ENCODE measurements around the gene ZNF521. TPM values are rescaled to one million over a fixed set of nuclear protein-coding genes. Genes with fewer than 3 reads are reported as not detected.

Gene ZNF521
- total RNA-seq, 2 donors from 2014 or later = 21.4 to 26.9 TPM

GRCh38 chr18:25300492-25300891 lies 51.5 kb downstream of the ZNF521 start:
- no peaks in the 10 kb centered on the region for H3K9me3 ChIP-seq (ENCODE audit: control insufficient read depth, low read length)
- no peaks in the 10 kb centered on the region for H3K27me3 ChIP-seq (ENCODE audit: control insufficient read depth, insufficient read depth, low read length, poor library complexity, severe bottlenecking)
- no peaks in the 10 kb centered on the region for H3K36me3 ChIP-seq (ENCODE audit: control insufficient read depth, insufficient read depth, low read length)
- H3K4me3 Mint-ChIP-seq = no peak overlapping the region
- H3K4me1 ChIP-seq (ENCODE audit: control insufficient read depth, insufficient read depth, low read length) = no peaks in the 10 kb centered on the region
- H3K27ac Mint-ChIP-seq = no peak overlapping the region
- H3K27me3 Mint-ChIP-seq (ENCODE audit: insufficient read depth) = no peaks in the 10 kb centered on the region
- H3K36me3 Mint-ChIP-seq (ENCODE audit: low read depth) = no peaks in the 10 kb centered on the region
- no peak overlapping the region for H3K27ac ChIP-seq (ENCODE audit: low read depth, low read length)
- no peak for TF ChIP-seq CTCF (conservative IDR thresholded peaks at IDR 0.05)
- no peak overlapping the region for H3K9ac ChIP-seq (ENCODE audit: extremely low read depth, low read length, poor library complexity, severe bottlenecking)
- no peaks in the 10 kb centered on the region for H3K4me1 Mint-ChIP-seq
- no peak overlapping the region for H3K4me3 ChIP-seq (ENCODE audit: low read length)
- no peaks in the 10 kb centered on the region for H3K9me3 Mint-ChIP-seq
- DNase-seq = no peak
- 80 to 100% methylated on average over 1 of the region's 2 CpGs for WGBS, 2 experiments (ENCODE audit: insufficient coverage in 1 of 2, insufficient read length in 1 of 2)

- H3K4me1 Mint-ChIP-seq = no peaks in the 10 kb centered on the region
- Histone ChIP-seq H3K4me1 (ENCODE audit: control insufficient read depth, insufficient read depth, low read length) (no peaks in the 10 kb centered on the region), H3K9me3 (ENCODE audit: control insufficient read depth, low read length) (no peaks in the 10 kb centered on the region), H3K4me3 (ENCODE audit: low read length) (no peak overlapping the region), H3K9ac (ENCODE audit: extremely low read depth, low read length, poor library complexity, severe bottlenecking) (no peak overlapping the region), H3K27ac (ENCODE audit: low read depth, low read length) (no peak overlapping the region), H3K36me3 (ENCODE audit: control insufficient read depth, insufficient read depth, low read length) (no peaks in the 10 kb centered on the region), H3K27me3 (ENCODE audit: control insufficient read depth, insufficient read depth, low read length, poor library complexity, severe bottlenecking) (no peaks in the 10 kb centered on the region)
- no peak for TF ChIP-seq CTCF (conservative IDR thresholded peaks at IDR 0.05)
- H3K4me3 Mint-ChIP-seq = no peak overlapping the region
- H3K36me3 Mint-ChIP-seq (ENCODE audit: low read depth) = no peaks in the 10 kb centered on the region
- WGBS, 2 experiments (ENCODE audit: insufficient coverage in 1 of 2, insufficient read length in 1 of 2) = 96 to 100% methylated on average over 4 to 8 of the region's 8 CpGs
- no peak overlapping the region for H3K27ac Mint-ChIP-seq
- H3K27me3 Mint-ChIP-seq (ENCODE audit: insufficient read depth) = no peaks in the 10 kb centered on the region
- DNase-seq = no peak
- H3K9me3 Mint-ChIP-seq = no peaks in the 10 kb centered on the region
These were observed 52.3 kb downstream of the ZNF521 start for GRCh38 chr18:25299426-25300300.

GRCh38 chr18:25298853-25299274 lies 53.1 kb downstream of the ZNF521 start:
- no peak for TF ChIP-seq CTCF (conservative IDR thresholded peaks at IDR 0.05)
- DNase-seq = no peak
- Histone ChIP-seq H3K27me3 (ENCODE audit: control insufficient read depth, insufficient read depth, low read length, poor library complexity, severe bottlenecking) (no peaks in the 10 kb centered on the region), H3K9me3 (ENCODE audit: control insufficient read depth, low read length) (no peaks in the 10 kb centered on the region), H3K4me1 (ENCODE audit: control insufficient read depth, insufficient read depth, low read length) (no peaks in the 10 kb centered on the region), H3K36me3 (ENCODE audit: control insufficient read depth, insufficient read depth, low read length) (no peaks in the 10 kb centered on the region), H3K9ac (ENCODE audit: extremely low read depth, low read length, poor library complexity, severe bottlenecking) (no peak overlapping the region), H3K27ac (ENCODE audit: low read depth, low read length) (no peak overlapping the region), H3K4me3 (ENCODE audit: low read length) (no peak overlapping the region)
- H3K9me3 Mint-ChIP-seq = no peaks in the 10 kb centered on the region
- H3K4me3 Mint-ChIP-seq = no peak overlapping the region
- H3K4me1 Mint-ChIP-seq = no peaks in the 10 kb centered on the region
- WGBS, 2 experiments (ENCODE audit: insufficient coverage in 1 of 2, insufficient read length in 1 of 2) = 85% methylated on average over 4 of the region's 4 CpGs
- no peak overlapping the region for H3K27ac Mint-ChIP-seq
- no peaks in the 10 kb centered on the region for H3K36me3 Mint-ChIP-seq (ENCODE audit: low read depth)
- no peaks in the 10 kb centered on the region for H3K27me3 Mint-ChIP-seq (ENCODE audit: insufficient read depth)
